ENCODE data around the gene SUFU.
A peak's percentile ranks its signal among the peaks of the same experiment; 100 is the strongest.
"Not testable (repeated sequence)": the region's sequence is repeated elsewhere in the genome, so short reads cannot be mapped to it uniquely, and the experiment has no call there.

SUFU gene

GRCh38 chr10:102503264-102504178 lies at the start of gene SUFU:
Gene SUFU (plus strand): TSS chr10:102503972. CDS start chr10:102504153, 181 bp downstream.
- DNase-seq (ENCODE audit: low read depth), result peak; percentile 97

GRCh38 chr10:102454662-102455487 lies 48.9 kb upstream of the SUFU start:
- not testable (repeated sequence) for DNase-seq (ENCODE audit: low read depth)

- peak; percentile 69 for DNase-seq (ENCODE audit: low read depth)
Measured at GRCh38 chr10:102455893-102456471, 47.8 kb upstream of the SUFU start.

- no peak for DNase-seq (ENCODE audit: low read depth)
Measured at GRCh38 chr10:102457591-102458150, 46.1 kb upstream of the SUFU start.

GRCh38 chr10:102458656-102459055 lies 45.1 kb upstream of the SUFU start:
- no peak for DNase-seq (ENCODE audit: low read depth)

GRCh38 chr10:102460836-102461186 lies 43.0 kb upstream of the SUFU start:
- DNase-seq (ENCODE audit: low read depth), result no peak

GRCh38 chr10:102461187-102462054 lies 42.4 kb upstream of the SUFU start:
- peak; percentile 66 for DNase-seq (ENCODE audit: low read depth)

GRCh38 chr10:102462512-102463054 lies 41.2 kb upstream of the SUFU start:
- no peak for DNase-seq (ENCODE audit: low read depth)

- DNase-seq (ENCODE audit: low read depth), result no peak
Measured at GRCh38 chr10:102463983-102464382, 39.8 kb upstream of the SUFU start.

GRCh38 chr10:102465466-102465865 lies 38.3 kb upstream of the SUFU start:
- DNase-seq (ENCODE audit: low read depth), result no peak

GRCh38 chr10:102467318-102467717 lies 36.5 kb upstream of the SUFU start:
- DNase-seq (ENCODE audit: low read depth), result no peak

- DNase-seq (ENCODE audit: low read depth), result no peak
Measured at GRCh38 chr10:102467971-102468438, 35.8 kb upstream of the SUFU start.

- no peak for DNase-seq (ENCODE audit: low read depth)
Measured at GRCh38 chr10:102468683-102469082, 35.1 kb upstream of the SUFU start.

- DNase-seq (ENCODE audit: low read depth), result no peak
Measured at GRCh38 chr10:102470579-102471546, 32.9 kb upstream of the SUFU start.

- DNase-seq (ENCODE audit: low read depth), result no peak
Measured at GRCh38 chr10:102473445-102474331, 30.1 kb upstream of the SUFU start.

- DNase-seq (ENCODE audit: low read depth), result no peak
Measured at GRCh38 chr10:102475451-102476040, 28.2 kb upstream of the SUFU start.

GRCh38 chr10:102476466-102477141 lies 27.2 kb upstream of the SUFU start:
- DNase-seq (ENCODE audit: low read depth), result no peak

GRCh38 chr10:102479651-102480050 lies 24.1 kb upstream of the SUFU start:
- no peak for DNase-seq (ENCODE audit: low read depth)
